Gastroesophageal sphincter (tissue), 3 donors: Measurements from ENCODE around the gene LONP1.
"Not testable (repeated sequence)": the region's sequence is repeated elsewhere in the genome, so short reads cannot be mapped to it uniquely, and the experiment has no call there.

ENCODE experiments used
- CTCF ChIP-seq, 4 experiments: fragments of 200-600 bp in 2 of 4; fragments of 450-650 bp in 2 of 4; sonication (generic) in 1 of 4; IDR thresholded peaks; one replicate each; pipeline ENCODE4 v1.5.1; 2017 to 2019; ENCODE audit warnings: antibody characterized with exemption in 4 of 4, mild to moderate bottlenecking in 2 of 4, moderate library complexity in 2 of 4
- EP300 ChIP-seq: sonication (generic); formaldehyde crosslinking; IDR thresholded peaks from one replicate; pipeline ENCODE4 v1.6.1; 2017; ENCODE audit warnings: antibody characterized with exemption, mild to moderate bottlenecking
- POLR2A ChIP-seq, 2 donors: fragments of 450-650 bp; IDR thresholded peaks; one replicate each; pipeline ENCODE4 v1.6.1; 2017; ENCODE audit warnings: antibody characterized with exemption in 2 of 2, mild to moderate bottlenecking in 2 of 2, moderate library complexity in 1 of 2
- POLR2AphosphoS5 ChIP-seq: sonication (generic); formaldehyde crosslinking; IDR thresholded peaks from one replicate; pipeline ENCODE4 v1.6.1; 2017; ENCODE audit warnings: antibody characterized with exemption

GRCh38 chr19:5688262-5688881, 31.6 kb downstream of the LONP1 start:
- not testable (repeated sequence) for TF ChIP-seq CTCF (IDR thresholded peaks at IDR 0.05); POLR2AphosphoS5; POLR2A (IDR thresholded peaks at IDR 0.05); EP300
